ENCODE measurements around the gene SASH3.
A peak's percentile ranks its signal among the peaks of the same experiment; 100 is the strongest.
"Not testable (repeated sequence)": the region's sequence is repeated elsewhere in the genome, so short reads cannot be mapped to it uniquely, and the experiment has no call there.

The SASH3 gene

DNA sequence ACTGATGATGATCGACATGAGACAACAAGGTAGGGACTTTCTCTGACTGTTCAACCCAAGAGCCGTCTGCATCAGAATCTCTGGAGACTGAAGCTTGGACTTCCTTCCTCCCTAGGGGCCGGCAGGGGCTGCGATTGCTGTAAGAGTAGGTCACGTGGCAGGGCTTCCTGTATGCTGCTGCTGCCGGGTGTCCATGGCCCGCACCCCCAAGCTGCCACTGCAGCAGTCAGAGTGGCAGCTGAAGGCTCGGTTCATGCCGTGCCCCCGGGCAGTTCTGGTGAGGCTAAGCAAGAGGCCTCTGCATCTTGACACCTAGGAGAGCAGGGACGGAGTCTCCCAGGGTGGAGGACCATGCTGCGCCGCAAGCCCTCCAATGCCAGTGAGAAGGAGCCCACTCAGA, at the start of gene SASH3:
TSS of gene SASH3 (plus strand) at position 203 of the 400 bp plus-strand sequence. CDS start at position 352, 149 bp downstream.
- DNase-seq = peak; percentile 83

DNA sequence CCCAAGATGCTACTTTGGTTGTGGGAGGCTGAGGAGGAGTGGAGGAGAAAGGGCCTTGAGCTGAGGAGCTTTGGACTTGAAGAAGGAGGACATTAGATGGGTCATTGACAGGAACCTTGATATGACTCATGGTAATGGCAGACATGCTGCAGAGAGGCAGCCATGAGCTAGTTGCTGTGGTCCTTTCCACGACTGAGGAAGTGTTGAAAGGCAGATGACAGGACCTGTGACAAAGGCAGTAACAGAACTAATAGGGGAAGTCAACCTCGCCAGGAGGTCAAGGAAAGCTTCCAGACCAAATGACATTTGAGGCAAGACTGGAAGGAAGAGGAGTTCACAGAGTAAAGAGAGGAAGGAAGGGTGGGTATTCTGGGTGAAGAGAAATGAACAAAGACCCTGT, 48.5 kb upstream of the SASH3 start:
- peak; percentile 75 for DNase-seq

DNA sequence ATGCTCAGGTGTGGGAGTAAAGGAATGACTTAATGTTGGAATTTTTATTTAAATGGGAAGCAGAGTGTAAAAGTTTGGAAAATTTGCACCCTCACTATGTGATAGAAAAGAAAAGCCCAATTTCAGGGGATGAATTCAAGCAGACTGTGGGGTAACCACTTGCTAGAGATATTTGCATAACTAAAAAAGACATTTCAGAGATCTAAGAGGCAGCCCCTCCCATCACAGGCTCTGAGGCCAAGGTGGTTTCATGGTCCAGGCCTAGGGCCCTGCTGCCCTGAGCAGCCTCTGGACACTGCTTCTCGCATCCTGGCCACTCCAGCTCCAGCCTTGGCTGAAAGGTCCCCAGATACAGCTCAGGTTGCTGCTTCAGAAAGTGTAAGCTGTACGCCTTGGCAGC, 46.9 kb upstream of the SASH3 start:
- no peak for DNase-seq

DNA sequence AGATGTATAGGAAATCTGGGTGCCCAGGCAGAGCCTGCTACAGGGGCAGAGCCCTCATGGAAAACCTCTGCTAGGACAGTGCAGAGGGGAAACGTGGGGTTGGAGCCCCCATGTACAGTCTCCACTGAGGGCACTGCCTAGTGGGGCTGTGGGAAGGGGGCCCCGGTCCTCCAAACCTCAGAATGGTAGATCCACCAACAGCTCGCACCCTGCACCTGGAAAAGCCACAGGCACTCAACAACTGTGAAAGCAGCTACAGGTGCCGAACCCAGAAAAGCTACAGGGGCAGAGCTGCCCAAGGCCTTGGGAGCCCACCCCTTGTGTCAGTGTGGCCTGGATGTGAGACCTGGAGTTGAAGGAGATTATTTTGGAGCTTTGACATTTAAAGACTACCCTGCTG, 46.4 kb upstream of the SASH3 start:
- no peak for DNase-seq

DNA sequence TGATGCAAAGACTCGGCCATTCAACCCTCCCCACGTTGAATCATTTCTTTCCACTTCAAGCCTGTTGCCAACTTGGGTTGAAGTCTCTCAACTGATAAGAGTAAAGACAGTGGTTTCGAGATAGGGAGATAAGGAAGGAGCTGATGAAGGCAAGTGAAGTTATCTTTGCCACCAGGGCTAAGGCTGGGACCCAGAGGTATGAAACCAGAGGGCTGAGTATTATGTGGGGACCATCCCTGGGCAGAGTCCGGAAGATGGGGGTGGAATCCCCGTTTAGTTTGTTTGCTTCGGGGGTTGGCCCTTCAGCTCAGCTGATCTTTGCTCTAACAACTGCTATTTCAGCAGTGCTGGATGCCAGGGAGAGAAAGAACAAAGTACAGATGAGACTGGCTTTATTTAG, 43.3 kb upstream of the SASH3 start:
- no peak for DNase-seq

DNA sequence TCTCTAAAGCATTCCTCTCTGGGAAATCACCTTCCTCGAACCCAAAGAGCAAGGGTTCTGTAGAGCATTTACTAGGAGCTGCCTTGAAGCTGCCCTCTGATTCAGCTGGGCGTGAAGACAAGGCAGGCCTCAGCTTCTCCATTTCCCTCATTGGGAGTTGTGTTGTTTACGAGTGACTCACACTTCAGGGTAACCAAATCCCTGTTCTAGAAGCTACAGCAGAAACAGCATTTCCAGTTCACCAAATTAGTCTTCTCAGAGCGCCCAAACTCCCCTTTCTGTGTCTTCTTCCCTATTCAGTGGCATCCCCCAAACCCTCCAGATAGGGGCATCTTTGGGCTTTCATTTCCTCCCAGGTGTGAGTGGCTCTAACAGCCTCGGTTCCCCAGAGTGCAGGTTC, 41.8 kb upstream of the SASH3 start:
- DNase-seq = peak; percentile 75

DNA sequence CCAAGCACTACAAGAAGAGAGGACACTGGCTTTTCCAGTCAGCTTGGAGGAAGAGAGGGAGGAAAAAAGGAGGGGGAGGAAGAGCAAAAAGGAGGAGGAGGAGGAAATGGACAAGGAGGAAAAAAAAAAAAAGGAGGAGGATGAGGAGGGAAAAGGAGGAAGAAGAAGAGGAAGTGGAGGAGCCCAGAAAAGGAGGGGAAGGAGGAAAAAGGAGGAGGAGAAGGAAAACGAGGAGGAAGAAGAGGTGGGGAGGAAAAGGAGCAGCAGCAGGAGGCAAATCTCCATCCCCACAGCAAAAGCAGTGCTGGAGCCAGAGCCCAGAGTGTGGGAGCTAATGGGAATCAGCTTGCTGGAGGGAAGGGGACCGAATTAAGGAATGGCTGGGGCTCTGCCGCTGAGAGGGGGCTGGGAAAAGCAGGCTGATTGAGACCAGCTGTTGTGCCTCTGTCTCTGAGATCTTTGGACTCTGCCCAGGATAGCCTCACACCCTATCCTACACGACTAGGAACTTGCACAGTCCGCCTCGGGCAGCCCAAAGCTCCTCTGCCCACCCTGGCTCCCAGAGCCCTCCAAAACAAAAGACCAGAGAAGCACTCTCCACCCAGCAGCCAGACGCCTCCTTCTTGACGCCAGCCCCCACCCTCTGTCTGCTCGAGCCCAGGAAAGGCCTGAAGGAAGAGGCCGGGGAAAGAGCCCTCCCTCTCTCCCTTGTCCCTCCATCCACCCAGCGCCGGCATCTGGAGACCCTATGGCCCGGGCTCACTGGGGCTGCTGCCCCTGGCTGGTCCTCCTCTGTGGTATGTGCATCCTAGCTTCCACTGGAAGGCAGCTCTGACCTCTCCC, 41.1 kb upstream of the SASH3 start, which contains the start of gene XPNPEP2:
TSS of gene XPNPEP2 (plus strand) at position 514 of the 843 bp plus-strand sequence. CDS start at position 749, 235 bp downstream.
- no peak for DNase-seq

DNA sequence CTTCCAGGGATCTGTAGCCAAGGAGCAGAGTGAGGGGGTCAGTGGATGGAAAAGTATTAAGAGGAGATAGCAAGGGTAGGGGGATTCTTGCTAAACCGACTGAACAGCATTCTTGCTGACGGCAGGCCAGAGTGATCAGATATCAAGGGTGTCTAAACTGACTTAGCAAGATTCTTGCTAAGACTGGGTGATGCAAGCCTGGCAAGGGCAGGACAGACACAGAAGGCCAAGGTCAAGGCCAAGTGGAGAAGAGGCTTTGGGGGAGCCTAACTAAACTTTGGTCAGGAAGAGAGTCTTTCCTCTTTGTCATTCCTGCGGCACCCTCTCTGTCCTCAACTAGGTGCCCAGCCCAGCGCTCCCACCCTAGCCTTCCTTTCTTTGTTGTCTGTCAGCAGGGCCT, 40.2 kb upstream of the SASH3 start:
- no peak for DNase-seq

DNA sequence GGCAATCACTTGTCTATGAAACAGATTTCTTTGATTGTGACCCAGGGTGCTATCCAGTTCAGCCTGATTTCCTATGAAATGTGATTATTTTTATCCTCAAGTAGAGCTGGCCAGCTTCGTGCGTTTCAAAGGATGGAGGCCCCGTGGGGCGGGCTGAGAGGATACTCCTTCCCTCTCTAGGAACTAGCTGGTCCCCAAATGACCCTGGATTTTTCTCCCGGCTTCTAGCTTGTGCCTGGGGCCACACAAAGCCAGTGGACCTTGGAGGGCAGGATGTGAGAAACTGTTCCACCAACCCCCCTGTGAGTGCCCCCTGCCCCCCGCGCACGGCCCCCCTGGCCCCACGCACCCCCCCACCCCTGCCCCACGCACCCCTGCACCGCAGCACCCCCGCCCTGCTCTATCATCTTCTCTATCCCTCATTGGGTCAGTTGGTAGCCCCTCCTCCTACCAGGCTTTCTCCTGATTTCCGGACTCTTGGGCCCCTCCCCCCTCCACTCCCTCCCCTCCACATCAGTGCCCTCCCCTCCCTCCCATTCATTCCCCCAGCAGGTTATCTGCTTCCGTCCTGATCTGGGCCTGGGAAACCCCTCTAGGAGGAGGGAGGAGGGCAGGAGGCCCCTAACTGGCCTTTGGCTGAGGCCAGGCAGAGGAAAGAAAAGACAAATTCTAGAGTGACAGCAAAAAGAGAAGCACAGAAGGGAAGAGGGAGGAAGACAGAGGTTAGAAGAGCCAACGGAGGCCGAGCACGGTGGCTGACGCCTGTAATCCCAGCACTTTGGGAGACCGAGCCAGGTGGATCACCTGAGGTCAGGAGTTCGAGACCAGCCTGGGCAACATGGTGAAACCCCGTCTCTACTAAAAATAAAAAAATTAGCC, 37.6 kb upstream of the SASH3 start:
- DNase-seq = no peak

DNA sequence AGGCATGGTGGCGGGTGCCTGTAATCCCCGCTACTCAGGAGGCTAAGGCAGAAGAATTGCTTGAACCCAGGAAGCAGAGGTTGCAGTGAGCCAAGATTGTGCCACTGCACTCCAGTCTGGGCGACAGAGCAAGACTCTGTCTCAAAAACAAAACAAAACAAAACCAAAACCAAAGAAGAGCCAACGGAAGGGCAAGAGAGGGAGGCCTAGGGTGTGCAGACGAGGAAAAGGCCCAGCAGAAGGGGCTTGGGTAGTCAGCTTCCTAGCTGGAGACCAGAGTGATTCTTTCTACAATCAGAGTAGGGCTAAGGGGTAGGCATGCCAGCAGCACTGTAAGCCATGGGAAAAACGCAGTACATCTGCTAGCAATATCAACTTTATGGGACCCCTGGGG, 37.0 kb upstream of the SASH3 start:
- DNase-seq = not testable (repeated sequence)

DNA sequence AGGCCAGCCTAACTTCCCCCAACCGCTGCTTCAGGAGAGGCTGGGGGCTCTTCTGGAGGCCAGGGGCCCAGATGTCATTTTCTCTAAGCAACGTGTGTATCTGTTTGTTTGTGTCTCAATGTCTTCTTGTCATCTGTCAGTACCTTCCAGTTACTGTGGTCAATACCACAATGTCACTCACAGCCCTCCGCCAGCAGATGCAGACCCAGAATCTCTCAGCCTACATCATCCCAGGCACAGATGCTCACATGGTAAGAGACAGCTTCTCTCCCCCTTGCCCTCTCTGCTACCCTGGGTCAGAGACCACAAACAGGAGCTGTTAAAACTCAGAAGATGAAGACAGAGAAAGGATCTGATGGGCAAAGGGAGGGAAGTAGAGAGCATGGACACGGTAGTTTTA, 35.9 kb upstream of the SASH3 start:
- DNase-seq = no peak

DNA sequence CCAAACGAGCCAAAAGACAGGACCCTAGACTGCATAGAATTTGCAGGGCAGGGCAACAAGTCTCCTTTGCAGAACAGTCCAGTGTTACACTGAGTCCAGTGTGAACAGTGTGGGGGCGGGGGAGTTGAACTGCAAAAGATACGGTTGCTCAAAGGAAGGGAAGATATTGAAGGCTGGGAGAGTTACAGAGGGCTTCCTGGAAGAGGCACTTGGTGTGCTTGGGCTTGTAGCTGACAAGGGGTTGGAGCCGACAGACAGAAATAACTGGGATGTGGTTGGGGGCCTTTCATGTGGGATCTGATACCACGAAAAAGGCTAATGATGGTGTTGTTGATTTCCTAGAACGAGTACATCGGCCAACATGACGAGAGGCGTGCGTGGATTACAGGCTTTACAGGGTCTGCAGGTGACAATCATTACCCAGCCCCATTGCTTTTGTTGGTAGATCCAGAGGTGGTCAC, 34.9 kb upstream of the SASH3 start:
- peak; percentile 7 for DNase-seq

DNA sequence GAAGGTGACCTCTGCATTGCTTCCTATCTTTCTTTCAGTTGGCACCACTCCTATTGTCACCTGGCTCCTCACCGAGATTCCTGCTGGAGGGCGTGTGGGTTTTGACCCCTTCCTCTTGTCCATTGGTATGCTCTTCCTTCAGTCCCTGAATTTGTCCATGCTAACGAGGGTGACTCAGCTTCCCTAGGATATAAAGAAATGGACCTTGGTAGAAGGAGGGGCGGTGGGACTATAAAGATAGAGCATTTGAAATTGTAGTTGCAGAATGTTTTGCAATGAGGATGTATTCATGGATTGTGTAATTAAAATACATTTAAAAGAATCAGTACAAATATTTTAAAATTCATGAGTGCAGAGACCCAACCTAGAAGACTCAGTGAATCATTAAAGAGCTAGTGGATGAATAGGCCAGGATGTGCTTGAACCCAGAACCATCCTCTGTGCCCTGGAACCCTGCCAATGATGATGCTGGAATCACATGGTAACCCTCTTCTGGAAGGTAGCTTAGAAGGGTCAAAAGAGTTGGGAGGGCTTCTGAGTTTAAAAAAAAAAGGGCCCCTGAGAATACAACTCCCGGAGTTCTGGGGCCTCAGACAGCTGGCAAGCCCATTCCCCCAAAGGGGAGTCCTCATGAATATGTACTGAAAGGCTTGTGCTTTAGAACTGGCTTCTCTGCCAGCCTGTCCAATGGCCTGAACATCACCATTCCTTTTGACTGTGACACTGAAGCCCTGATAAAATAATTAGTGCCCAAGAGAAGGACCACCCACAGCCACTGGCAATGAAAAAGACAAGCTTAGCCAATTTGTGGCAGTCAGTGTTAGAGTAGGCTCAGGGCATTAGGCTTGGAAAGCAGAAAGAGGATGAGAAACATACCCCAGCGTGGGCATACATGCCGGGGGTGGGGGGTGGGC, 32.9 kb upstream of the SASH3 start:
- no peak for DNase-seq

DNA sequence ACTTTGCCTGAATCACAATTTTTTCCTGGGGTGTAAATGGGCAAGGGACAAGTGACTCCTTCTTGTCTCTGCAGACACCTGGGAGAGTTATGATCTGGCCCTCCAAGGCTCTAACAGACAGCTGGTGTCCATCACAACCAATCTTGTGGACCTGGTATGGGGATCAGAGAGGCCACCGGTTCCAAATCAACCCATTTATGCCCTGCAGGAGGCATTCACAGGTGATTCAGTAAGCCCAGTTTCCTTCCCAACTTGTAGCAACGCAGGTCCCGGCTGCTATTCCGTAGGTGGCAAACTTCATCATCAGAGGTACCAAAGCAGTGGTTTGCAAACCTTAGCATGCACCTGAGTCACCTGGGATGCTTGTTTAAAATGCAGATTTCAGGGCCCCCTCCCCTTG, 32.2 kb upstream of the SASH3 start:
- no peak for DNase-seq

DNA sequence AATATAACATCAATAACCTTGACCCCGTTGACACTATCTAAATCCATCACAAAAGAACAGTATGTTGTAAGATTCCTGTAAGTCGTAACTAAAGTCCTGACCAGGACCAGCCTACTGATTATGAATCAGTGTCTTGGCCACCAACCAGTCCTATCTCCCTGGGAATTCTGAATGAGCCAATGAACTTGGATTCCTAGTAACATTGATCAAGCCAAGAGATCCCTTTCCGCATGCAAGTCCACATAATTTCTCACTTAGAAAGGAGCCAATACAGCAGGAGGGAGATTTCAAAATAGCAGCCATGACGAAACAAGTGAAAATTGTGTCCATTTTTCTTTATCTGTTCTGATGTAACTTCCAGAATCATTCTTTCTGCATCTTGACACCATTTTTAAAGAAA, 31.4 kb upstream of the SASH3 start:
- DNase-seq = peak; percentile 44

DNA sequence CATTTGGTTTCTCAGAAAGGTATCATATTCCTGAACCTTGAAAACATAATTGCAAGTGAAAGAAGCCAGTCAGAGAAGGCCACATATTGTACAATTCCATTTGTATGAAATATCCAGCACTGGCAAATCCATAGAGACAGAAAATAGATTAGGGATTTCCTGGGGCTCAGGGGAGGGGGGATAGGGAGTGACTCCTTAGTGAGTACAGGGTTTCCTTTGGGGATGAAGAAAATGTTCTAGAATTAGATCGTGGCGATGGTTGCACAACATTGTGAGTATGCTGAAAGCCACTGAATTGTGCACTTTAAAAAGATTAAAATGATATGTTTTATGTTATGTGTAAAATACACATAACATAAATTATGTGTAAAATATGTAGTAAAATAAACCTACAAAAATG, 30.7 kb upstream of the SASH3 start:
- DNase-seq = no peak

DNA sequence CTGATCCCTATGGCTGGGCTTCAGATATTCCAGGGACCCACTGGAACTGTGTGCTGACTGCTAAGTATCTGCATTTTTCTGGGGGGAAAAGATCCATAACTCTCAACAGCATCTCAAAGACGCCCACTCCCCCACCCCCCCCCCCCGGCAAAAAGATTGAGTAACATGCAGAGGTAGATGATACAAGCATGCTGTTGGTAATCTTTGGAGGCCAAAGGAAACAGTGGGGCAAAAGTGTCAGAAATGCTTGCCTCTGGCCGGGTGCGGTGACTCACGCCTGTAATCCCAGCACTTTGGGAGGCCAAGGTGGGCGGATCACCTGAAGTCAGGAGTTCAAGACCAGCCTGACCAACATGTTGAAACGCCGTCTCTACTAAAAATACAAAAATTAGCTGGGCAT, 28.8 kb upstream of the SASH3 start:
- DNase-seq = no peak

DNA sequence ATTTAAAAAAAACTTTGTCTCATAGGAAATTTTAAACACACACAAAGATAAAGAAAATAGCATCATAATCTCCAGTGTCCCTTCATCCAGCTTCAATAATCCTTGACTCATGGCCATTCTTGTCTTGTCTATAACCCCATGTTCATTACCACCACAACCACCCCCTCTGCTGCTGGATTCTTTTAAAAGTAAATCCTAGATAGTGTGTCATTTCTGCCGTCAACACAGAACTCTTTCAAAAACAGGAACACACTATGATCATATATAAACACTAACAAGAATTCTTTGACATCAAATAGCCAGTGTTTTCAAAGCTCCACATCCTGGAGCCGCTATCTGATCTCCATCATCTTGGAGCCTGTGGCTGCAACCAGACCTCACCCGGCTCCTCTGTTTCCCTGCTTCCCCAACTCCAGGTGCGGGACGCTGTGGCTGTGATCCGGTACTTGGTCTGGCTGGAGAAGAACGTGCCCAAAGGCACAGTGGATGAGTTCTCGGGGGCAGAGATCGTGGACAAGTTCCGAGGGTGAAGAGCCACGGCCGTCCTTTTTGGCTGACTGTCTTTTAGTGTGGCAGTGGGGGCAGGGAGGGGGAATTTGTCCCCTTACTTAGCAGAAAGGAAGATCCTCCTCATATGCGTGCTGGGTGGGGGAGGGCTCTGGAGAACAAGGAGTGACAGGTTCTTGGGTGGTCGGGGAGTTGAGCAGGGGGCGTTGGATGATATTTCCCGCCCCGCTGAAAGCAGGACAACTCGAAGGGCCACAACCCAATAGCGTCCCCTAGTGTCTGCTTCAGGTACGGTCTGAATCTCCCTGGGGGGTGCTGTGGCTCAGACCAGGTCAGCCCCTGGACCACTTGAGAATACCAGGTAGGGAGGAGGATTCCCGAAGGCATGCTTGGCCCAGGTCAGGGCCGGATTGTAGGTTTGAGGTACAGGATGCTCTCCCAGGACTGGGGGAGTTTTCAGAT, 25.4 kb upstream of the SASH3 start:
- peak; percentile 38 for DNase-seq

DNA sequence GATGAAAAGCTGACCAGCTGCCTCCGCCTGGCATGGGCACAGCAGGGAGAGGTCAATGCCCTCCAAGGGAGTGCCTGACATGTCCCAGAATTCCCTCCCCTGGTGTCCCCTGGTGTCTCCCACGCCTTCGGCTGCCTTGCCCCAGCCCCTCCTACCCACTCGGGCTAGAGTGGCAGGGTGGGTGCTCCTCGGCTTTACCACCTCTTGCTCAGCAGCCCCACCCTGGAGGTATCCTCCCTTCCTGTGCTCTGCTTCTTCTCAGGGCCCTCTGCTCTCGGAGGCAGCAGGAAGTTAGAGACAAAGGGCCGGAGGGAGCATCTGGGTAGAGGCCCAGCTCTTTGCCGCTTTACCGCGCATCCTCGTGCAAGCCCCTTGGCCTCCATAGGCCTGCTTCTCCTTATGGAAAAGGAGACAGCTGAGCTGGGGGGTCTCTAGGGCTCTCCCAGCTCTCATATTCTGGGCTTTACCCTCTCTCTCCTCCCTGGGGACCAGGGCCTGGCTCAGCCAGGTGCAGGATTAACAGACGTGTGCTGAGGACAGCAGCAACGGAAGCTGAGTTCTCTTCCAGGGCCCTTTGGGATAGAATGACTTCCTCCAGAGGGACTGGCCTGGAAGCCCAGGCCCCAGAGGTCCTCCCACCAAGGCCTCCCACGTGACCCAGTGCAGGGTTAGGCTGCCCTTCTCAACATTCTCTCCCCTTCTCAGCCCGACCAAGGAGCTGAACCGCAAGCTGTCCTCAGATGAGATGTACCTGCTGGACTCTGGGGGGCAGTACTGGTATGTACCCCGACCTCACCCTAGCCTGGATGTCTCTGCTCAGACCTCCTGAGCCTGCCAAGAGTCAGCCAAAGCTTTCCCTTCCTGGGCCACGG, 23.7 kb upstream of the SASH3 start:
- DNase-seq = no peak

DNA sequence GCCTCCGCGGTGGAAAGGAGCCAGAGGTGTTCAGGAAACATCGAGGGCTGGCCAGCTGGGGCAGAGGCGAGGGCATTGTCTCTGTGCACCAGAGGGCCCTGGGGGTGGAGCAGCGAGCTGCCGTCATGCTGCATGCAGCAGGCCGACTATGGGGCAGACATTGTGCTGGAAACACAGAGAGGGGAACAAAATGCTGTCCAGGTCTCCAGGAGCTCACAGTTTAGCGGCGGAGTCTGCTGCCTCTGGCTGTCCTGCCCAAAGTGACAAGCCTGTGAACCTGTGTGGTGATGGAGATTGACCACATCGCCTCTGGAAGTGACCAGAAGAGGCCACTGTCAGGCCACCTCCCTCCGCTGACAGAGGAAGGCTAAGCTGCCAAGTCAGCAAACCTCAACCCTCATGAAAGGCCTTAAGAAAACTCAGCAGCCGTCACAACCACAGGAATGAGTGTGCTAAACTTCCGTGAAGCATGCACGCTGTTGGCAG, 20.1 kb upstream of the SASH3 start:
- DNase-seq = peak; percentile 74
